Esophagus muscularis mucosa (tissue), 4 donors: ENCODE results near the gene POLR3GL. TPM values are rescaled to one million over a fixed set of nuclear protein-coding genes. Genes with fewer than 3 reads are reported as not detected.
A peak's percentile ranks its signal among the peaks of the same experiment; 100 is the strongest.

Experiments
- DNase-seq: peaks from one replicate; pipeline ENCODE4 v3.0.0-alpha.2; 2017; ENCODE audit errors: extremely low spot score
- H3K27ac ChIP-seq, 4 donors: fragments of 200-600 bp; sonication (generic); replicated peaks in 1 of 4; 1 replicate in 3 of 4; 2 replicates in 1 of 4; pipeline ENCODE4 v1.5.1; 2016 to 2019; ENCODE audit warnings: mild to moderate bottlenecking in 1 of 4
- H3K27me3 ChIP-seq, 4 donors: fragments of 200-600 bp; sonication (generic); one replicate each; pipeline versions ENCODE4 v1.5.1 to v1.6.0; 2016 to 2019
- H3K36me3 ChIP-seq, 4 donors: fragments of 200-600 bp; sonication (generic); one replicate each; pipeline ENCODE4 v1.5.1; 2016 to 2019
- H3K4me1 ChIP-seq, 4 donors: fragments of 200-600 bp; sonication (generic); one replicate each; pipeline ENCODE4 v1.5.1; 2016 to 2019
- H3K4me3 ChIP-seq, 4 donors: fragments of 200-600 bp; sonication (generic); 1 replicate in 2 of 4; 2 replicates in 2 of 4; pipeline ENCODE4 v1.5.1; 2016 to 2019; ENCODE audit warnings: mild to moderate bottlenecking in 4 of 4, moderate library complexity in 1 of 4
- H3K9me3 ChIP-seq, 4 donors: fragments of 200-600 bp; sonication (generic); 1 replicate in 3 of 4; 2 replicates in 1 of 4; pipeline ENCODE4 v1.5.1; 2016 to 2019
- CTCF ChIP-seq, 3 experiments: fragments of 200-600 bp in 2 of 3; fragments of 450-650 bp in 1 of 3; sonication (generic) in 2 of 3; IDR thresholded peaks; one replicate each; pipeline ENCODE4 v1.5.1; 2017 to 2019; ENCODE audit warnings: antibody characterized with exemption in 3 of 3, mild to moderate bottlenecking in 2 of 3, moderate library complexity in 1 of 3
- EP300 ChIP-seq: sonication (generic); formaldehyde crosslinking; IDR thresholded peaks from one replicate; pipeline ENCODE4 v1.6.1; 2017; ENCODE audit warnings: antibody characterized with exemption
- POLR2A ChIP-seq: fragments of 450-650 bp; IDR thresholded peaks from one replicate; pipeline ENCODE4 v1.6.1; 2017; ENCODE audit warnings: antibody characterized with exemption, moderate library complexity, mild to moderate bottlenecking, low read depth
- POLR2AphosphoS5 ChIP-seq, 2 donors: sonication (generic); formaldehyde crosslinking; IDR thresholded peaks; one replicate each; pipeline ENCODE4 v1.6.1; 2017; ENCODE audit warnings: antibody characterized with exemption in 2 of 2
- WGBS: methylation state at CpG from one replicate; pipeline ENCODE4 v1.1.5; 2018; 5-methylcytosine and 5-hydroxymethylcytosine counted together
- intact Hi-C: fragments of 100-400 bp; cut with DNase I; formaldehyde crosslinking; loops from one replicate; pipeline ENCODE4 v1.15.1; 2023
- total RNA-seq, 4 donors: library from RNA; depleted of rRNA; stranded (reverse); fragments of >200 nt; gene quantifications; one replicate each; pipeline versions ENCODE4 v1.1.0 to v1.2.1, GENCODE V29; 2016

POLR3GL gene
- total RNA-seq, 4 donors from 2014 or later = 29.0 to 41.5 (median 35.5) TPM

DNA sequence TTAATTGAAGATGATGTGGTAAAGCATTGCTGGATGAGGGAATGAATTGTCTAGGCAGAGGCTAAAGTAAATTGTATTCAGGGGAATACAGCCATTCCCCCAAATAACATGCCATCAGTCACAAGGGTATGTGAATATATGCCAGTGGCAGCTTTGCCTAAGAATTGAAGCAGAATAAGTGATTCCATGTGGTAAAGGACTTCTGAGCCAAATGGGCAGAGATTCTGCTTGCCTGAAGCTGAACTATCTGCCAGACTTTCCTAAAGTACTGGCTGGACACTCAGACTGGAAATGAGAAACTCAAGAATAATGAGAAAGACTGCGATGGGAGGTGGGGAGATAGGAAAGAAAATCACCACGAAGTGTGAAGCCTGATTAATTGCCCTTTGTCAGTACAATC lies 9.1 kb upstream of the POLR3GL start:
- Histone ChIP-seq H3K27me3 (no peaks in the 10 kb centered on the region), H3K36me3 (peaks cover 0 to 4% (median 2%) of the 10 kb centered on the region in 4 donors), H3K4me3 (peak overlapping the region; percentile 21 to 98 (median 76)), H3K4me1 (peaks cover 47 to 79% (median 74%) of the 10 kb centered on the region in 4 donors), H3K9me3 (no peaks in the 10 kb centered on the region), H3K27ac (peak overlapping the region; percentile 98 to 100 (median 98))
- TF ChIP-seq POLR2AphosphoS5 (IDR thresholded peaks at IDR 0.05) (no peak), CTCF (IDR thresholded peaks at IDR 0.05) (no peak), POLR2A (no peak), EP300 (no peak)
- intact Hi-C loops = no loop called here
- no peak for DNase-seq
- WGBS = 8% methylated on average over 2 of the region's 2 CpGs

DNA sequence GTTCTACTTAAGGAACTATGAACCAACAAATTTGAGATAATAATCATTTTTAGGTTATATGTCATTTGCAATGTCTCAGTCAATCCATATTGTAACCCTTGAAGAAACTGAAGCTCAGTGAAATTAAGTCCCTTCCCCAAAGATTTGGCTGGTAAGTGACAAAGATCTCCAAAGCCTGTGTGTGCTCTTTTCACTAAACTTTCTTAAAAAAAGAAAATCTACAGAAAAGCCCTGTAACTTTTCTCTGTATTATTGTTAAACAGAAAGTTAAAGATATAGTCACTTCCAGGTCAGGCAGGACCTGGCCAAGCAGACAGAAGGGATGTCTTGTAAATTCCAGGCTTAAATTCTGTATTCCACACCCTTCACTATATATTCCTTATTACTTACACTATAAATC lies 8.1 kb upstream of the POLR3GL start:
- H3K27me3 ChIP-seq = no peaks in the 10 kb centered on the region
- H3K4me1 ChIP-seq = peaks cover 44 to 76% (median 71%) of the 10 kb centered on the region in 4 donors
- peak overlapping the region; percentile 98 to 100 (median 98) for H3K27ac ChIP-seq
- H3K9me3 ChIP-seq = no peaks in the 10 kb centered on the region
- intact Hi-C loops = no loop called here
- DNase-seq = no peak
- H3K36me3 ChIP-seq = peaks cover 0 to 4% (median 2%) of the 10 kb centered on the region in 4 donors
- H3K4me3 ChIP-seq = peak overlapping the region; percentile 69 to 98 (median 86)
- no peak for TF ChIP-seq EP300
- TF ChIP-seq CTCF (IDR thresholded peaks at IDR 0.05) = no peak
- TF ChIP-seq POLR2AphosphoS5 (IDR thresholded peaks at IDR 0.05) = no peak
- no peak for TF ChIP-seq POLR2A

DNA sequence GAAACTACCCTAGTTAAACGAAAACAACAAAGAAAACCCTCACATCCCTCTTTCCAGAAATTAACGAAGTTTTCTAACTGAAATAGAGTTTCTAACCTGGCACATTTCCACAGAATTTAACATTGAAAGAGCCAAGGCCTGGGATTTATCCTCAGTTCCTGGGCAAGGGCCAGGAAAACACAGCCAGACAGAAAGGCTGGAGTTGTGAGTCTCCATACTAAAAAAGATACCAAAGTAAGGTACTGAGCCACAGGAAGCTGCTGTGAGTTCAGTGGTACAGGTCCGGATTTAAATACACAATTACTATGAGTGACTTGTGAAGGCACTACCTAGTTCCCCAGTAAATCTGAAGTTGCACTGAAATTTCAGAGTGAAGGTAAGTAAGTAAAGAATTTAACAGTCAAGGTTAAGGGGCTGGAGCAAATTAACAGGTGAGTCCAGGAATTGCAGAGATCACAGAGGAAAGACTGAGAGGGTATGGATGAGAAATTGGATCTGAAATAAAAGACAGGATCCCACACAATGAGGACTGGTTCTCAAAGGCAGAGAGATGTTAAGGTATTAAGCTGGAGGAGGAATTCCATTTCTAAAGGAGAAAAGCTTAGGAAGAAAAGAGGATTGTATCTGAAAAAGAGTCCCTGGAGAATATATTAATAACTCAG lies 7.6 kb upstream of the POLR3GL start:
- Histone ChIP-seq H3K4me3 (peak overlapping the region; percentile 69 to 98 (median 86)), H3K36me3 (peaks cover 0 to 4% (median 1%) of the 10 kb centered on the region in 4 donors), H3K4me1 (peaks cover 43 to 76% (median 74%) of the 10 kb centered on the region in 4 donors), H3K27ac (peak overlapping the region; percentile 98 to 100 (median 98)), H3K27me3 (no peaks in the 10 kb centered on the region), H3K9me3 (no peaks in the 10 kb centered on the region)
- TF ChIP-seq POLR2AphosphoS5 (IDR thresholded peaks at IDR 0.05) (no peak), EP300 (no peak), CTCF (IDR thresholded peaks at IDR 0.05) (no peak), POLR2A (no peak)
- intact Hi-C loops = no loop called here
- WGBS = 0% methylated on average over 3 of the region's 3 CpGs
- no peak for DNase-seq

DNA sequence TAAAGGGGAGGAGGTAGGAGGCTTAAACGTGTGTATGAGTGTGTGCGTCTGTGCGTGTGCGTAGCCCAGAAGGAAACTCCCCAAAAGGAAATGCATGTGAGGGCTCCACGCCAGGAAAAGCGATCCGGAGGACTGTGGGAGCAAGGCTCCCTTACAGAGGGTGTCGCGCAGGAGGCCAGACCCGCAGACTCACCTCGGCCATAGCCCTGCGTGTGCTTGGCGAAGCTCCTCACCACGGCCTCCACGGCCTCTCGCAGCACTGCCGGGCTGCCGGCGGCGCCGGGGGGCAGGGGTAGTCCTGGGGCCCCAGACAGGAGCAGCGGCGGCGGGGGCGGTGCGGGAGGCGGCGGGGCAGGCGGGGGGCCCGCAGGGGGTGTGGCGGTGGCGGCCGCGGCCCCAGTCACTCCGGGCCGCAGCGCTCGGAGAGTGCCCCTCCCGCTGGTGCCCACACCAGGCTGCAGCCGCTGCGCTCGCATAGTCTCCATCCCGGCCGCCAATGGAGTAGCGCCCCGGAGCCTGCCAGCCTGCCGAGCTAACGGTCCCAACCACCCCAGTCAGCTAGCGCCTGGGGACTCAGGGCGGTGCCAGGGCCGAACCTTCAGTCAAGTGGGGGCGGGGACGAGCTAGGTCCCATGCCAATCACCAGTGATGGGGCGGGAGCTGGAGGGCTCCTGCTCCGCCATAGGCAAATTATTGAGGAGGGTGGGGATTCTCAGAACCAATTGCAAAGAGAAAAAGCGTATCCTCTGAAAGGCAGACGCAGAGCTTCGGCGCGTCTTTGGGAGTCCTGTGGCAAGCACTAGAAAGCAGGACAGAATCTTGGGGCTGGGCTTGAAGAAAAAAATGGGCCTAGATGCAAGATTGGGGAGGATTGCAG lies 6.8 kb upstream of the POLR3GL start, which contains the start of gene LIX1L:
Gene LIX1L (minus strand): TSS at position 575 of the 877 bp plus-strand sequence. CDS start 90 bp downstream, at position 485.
- WGBS = under 1% methylated on average over 19 of the region's 60 CpGs
- peak within 1 kb of the TSS; percentile 98 to 100 (median 98) for H3K27ac ChIP-seq
- H3K4me3 ChIP-seq = peak within 1 kb of the TSS; percentile 69 to 98 (median 86)
- peaks cover 40 to 84% (median 80%) of the 10 kb centered on the region in 4 donors for H3K4me1 ChIP-seq
- peak; percentile 98 for DNase-seq
- peaks cover 0 to 4% (median 0%) of the 10 kb centered on the region in 4 donors for H3K36me3 ChIP-seq
- TF ChIP-seq POLR2A = peak; percentile 84
- peak in 1 of 3 experiments; percentile 4 for TF ChIP-seq CTCF (IDR thresholded peaks at IDR 0.05)
- TF ChIP-seq POLR2AphosphoS5 (IDR thresholded peaks at IDR 0.05) = peak in 1 of 2 donors; percentile 95
- no peak for TF ChIP-seq EP300
- H3K9me3 ChIP-seq = no peaks in the 10 kb centered on the region
- intact Hi-C loops = no loop called here
- H3K27me3 ChIP-seq = no peaks in the 10 kb centered on the region
